Measurements from ENCODE around the gene NEGR1.

Gene NEGR1

GRCh38 chr1:71532343-71532742 lies 750.0 kb downstream of the NEGR1 start:
- no peak for DNase-seq

DNA sequence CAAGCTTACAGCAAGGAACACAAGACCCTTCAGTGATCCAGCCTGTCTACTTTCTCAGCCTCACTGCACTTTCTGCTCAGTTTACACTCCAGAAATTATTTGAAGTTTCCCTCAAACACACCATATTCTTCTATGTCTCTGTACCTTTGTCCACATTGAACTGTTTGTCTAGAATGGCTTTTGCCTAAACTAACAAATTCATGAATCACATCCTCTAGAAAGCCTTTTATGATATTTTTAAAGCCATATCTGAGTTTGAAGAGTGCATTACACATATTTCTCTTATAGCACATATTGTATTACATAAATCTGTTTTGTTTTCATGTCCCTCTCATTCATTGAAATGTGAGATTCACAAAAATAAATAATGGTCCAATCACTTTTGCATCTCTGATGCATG lies 755.5 kb downstream of the NEGR1 start:
- no peak for DNase-seq

DNA sequence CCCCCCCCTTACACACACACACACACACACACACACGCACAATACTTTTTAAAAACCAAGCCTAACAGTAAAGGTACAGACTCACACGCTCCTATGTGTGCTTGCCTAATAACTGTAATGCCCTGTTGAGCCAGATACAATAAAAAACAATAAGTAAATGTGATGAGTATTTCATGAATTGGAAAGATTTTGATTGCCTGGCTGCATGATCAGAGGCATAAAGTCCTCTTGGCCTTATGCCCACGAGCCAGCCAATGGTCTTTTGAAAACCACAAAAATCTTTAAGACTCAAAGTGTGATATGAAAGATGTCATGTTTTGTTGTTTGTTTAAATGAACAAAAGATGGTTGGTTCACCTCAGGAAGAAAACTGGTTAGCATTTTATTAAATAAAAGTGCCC lies 759.6 kb downstream of the NEGR1 start:
- no peak for DNase-seq

DNA sequence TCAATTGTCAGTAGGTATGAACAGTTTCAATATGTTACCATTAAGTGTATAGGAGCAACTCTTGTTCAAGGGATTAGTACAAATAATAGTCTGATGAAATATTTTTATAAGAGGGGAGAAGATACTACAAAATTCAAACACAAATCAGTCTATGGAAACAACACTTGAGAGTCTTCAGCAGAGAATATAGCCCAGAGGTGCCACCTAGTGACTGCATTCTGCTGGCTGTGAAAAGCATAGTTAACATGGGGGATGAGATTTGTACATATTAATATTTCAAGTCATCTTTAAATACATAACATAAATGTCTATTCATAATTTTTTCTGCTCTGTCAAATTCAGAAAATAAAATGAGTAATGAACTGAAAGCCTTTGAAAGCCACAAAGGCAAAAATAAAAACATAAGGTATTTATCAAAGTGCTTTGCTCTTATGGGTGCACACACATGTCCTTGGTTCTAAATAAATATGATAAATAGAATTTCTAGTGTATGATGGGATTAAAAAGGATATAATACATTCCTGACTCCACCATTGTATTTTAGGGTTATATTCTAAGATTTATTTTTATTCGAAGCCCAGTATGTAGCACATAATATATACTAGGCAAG lies 760.6 kb downstream of the NEGR1 start:
- no peak for DNase-seq

DNA sequence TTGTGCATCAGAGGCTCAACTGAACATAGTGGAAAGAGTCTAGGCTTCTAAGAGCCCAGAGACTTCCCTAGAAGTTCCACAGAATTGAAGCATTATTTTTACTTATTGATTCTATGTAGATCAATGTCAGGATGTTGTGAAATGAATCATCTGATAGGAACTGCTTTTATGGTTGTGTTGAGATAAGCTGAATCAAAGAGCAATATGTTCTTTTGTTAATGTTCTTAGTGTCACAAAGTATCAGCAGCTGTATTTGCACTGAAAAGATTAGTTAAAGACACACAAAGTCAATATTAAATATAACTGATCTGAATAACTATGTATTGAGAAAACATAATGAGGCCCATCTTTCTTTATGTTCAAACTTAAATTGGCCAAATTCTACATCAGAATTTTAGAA lies 770.8 kb downstream of the NEGR1 start:
- no peak for DNase-seq

DNA sequence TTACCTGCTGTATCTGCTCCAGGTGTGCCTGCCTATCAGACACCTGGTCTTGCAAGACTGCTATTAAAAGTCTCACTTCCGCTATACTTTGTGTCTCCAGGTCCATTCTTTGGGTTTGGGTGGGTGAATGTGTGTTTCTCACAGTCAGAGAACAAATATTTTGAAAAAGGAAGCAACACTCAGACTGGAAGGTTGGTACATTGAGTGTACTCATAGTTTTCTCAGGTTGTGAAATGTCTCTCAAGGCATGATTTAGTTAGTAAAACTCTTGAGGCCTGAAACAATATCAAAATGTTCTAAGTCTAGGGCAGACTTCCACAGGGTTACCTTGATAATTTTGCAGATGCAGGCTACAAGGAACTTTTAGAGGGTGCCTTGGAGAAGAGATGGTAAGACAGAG lies 771.6 kb downstream of the NEGR1 start:
- DNase-seq: no peak

GRCh38 chr1:71509051-71509595 lies 773.2 kb downstream of the NEGR1 start:
- DNase-seq: no peak

DNA sequence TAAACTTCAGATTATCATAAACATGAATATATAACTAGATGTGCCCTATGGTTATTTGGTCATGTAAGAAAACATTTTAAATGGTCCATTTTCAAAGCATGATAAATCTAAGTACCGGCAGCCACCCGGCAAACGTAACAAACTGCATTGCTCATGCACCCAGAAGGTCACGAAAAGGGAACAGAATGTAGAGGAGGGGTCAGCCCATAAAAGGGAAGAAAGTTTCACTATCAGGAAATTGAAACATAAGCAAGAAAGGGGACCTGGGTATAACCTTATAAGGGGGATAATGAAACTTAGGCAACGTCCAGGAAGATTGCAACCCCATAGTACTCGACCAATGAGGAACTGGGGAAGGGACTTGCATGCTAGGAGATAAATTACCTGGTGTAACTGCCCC lies 780.3 kb downstream of the NEGR1 start:
- no peak for DNase-seq

- DNase-seq: no peak
Observed at GRCh38 chr1:71498542-71498941, 783.8 kb downstream of the NEGR1 start.

DNA sequence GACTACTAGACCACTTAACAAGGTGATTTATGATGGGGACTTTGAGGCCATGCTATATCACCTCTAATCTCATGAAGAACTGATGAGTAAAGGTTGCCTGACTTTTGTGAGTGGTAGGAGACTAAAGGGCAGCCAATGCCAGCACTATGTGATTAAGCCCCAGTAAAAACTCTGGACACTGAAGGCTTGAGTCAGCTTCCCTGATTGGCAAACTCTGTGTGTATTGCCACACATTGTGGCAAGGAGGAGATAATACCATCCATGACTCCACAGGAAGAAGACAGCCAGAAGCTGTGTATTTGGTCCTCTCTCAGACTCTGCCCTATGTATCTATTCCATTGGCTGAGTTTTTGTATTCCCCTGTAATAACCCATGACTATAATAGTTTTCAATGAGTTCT lies 788.2 kb downstream of the NEGR1 start:
- no peak for DNase-seq

DNA sequence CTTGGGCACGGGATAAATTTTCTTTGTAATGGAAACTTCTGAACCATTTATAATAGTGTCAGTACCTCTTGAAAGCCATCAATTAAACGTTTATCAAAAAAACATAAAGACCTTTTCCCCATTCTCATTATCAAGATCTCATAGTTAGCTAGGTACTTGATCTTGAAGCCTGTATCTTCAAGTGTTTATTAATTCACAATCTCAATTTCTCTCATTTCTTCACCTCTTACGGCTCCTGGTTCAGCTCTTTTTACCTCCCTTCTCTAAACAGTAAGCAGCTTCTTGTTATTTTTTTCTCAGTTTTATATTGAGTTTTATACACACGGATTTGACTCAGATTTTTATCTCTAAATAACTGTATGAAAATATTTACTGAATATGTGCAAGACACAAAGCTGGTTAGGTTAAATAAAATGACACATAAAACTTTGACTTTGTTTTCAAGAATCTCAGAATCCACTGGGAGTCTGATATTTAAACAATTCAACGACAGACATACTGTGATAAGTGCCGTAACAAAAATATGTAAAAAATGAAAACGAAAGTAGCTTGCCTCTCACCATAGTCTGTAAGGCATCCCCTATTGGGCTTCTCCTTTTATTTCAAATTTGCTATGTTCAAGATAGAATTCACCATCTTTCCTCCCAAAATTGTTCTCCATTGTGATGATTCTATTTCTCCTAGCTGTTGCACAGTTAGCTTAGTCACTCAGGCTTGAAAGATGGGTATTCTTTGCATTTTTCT lies 789.9 kb downstream of the NEGR1 start:
- no peak for DNase-seq

DNA sequence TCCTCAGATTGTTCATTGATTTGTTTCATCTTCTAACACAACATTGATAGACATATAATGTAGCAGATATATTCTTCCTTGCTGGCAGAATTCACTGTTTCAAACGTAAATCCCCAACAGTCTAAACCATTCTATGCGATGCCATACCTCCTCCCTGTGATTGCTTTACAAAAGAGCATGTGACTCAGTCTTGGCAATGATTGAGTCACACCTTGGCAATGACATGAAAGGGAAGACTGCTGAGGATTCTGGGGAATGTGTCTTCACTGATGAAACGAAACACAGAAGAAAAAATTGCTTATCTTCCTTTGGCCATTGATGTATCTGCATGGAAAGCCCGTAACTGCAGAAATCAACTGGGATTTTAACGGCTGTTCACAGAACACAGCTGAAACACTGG lies 791.9 kb downstream of the NEGR1 start:
- DNase-seq: no peak

DNA sequence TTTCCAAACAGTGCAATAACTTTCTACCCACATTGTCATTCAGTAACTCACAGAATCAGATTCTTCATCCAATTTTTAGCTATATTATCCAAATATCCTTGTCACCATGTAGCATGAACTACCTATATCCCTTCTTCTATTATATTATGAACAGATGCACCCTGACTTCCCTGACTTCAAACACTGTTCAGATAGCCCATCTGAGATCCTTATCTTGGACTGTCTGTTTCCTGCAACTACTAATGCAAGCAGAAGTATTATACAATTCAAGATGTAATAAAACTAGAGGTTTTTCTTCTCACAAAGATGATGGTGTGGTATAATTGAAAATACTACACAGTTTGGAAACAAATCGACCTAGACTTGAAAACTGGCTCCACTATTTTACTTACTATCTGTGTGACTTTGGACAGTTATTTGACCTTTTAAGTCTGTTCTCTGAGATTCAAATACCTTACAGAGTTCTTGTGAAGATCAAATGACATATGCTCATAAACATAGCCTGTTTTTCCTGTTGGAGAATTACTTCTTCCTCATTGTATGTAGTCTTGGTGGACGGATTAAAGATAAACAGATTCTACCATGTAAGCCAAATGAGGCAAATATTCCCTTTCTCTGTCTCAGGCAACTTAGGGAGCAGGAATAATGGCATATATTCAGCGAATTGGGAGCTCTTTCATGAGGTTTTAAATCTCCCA lies 793.6 kb downstream of the NEGR1 start:
- no peak for DNase-seq

- no peak for DNase-seq
Observed at GRCh38 chr1:71473331-71473730, 809.0 kb downstream of the NEGR1 start.

GRCh38 chr1:71465093-71465492 lies 817.2 kb downstream of the NEGR1 start:
- no peak for DNase-seq

- DNase-seq: no peak
Observed at GRCh38 chr1:71464016-71464415, 818.3 kb downstream of the NEGR1 start.

DNA sequence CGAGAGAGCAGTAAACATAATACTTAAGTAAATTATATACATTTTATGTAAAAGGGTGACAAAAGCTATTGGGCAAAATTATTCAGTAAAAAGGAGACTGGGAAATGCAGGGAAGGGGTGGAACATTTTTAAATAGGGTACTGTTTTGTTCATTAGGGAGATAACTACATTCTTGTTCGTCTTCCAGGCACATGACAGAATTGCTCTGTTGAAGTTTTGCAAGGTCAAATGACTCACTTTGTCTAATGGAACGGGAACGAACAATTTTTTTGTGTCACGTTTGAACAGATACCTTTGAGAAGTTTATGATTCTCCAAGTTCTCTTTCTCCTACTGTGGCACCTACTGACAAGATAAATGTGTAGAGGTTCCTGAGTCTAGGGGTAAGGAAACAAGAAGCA lies 819.2 kb downstream of the NEGR1 start:
- DNase-seq: no peak

- no peak for DNase-seq
Observed at GRCh38 chr1:71462247-71462646, 820.1 kb downstream of the NEGR1 start.

DNA sequence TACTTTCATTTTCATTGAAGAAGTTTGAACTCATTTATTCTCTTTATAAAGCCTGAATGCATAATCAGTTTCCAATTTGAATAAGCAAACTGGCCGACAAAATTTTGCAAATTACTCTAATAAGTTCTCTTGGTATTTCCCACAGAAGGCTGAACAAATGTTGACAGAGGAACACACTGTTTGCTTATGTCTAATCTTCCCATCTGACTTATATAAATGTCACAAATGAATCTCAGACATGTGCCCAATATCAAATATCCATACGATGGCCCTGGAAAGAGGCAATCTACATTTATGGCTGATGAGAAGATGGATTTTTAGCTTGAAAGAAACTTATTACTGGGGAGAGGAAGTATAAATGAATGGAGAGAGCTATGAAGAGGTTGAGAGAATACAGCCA lies 820.9 kb downstream of the NEGR1 start:
- DNase-seq: no peak

- no peak for DNase-seq
Observed at GRCh38 chr1:71448444-71448843, 833.9 kb downstream of the NEGR1 start.

DNA sequence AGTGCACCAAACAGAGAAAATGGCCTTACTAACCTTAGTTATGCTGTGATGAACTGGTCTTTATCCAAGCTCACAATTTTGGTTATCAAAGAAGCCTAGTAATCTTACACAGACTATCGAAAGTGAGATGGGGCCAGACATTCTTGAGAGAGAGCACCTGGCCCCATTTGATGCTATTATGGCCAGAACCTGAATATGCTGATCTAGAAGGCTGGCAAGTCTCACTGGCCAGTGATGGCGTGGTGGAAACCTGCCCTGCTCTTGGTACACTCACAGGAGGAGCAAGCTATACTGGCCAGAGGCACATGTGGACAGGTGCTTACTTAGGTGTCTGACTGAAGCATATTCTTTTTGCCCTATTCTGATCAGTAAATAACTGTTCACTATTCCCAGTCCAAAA lies 843.7 kb downstream of the NEGR1 start:
- DNase-seq: no peak

DNA sequence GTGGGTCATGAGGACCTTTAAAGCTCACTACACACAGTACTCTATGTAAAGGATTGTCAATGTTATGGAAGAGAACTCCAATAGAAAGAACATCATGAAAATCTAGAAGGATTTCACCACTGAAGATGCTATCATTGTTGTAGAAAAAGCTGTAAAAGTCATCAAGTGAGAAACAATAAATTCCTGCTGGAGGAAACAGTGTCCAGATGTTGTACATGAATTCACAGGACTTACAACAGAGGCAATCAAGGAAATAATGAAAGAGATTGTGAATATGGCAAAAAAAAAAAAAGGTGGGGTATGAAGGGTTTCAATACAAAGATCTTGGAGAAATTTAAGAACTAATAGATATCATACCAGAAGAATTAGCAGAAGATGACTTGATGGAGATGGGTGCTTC lies 846.4 kb downstream of the NEGR1 start:
- DNase-seq: no peak

DNA sequence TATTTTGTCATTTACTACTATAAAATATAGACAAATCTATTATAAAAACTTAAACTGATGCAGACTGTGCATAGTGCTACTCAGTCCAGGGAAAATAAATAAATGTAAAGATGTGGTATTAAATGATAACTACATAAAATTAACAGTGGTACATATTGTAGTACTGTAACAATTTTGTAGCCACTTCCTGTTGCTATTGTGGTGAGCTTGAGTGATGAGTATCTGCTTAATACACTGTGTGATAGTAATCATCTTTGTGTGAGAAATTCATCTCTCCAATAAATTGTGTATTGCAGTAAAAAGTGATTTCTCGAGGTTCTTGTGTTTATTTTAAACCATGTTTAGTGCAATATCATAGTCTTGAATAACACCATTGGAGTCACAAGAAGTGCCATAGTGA lies 848.1 kb downstream of the NEGR1 start:
- no peak for DNase-seq

DNA sequence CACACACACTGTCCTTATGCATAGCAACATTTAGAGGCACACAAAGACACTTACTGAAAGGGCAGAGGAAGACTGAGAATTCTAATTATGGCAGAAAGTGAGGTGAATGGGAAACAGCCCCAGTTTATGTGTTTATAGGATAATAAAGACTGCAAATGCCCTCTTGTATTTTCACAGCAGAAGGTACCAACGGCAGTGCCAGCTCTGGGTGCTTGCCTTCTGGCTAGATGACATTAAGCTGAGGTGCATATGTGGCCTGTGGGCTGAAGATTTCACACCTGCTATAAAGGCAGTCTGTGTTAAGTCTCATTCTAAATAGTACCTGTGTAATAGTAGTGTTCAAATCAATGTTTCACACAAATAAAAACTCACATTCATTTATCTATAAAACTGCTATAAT lies 854.3 kb downstream of the NEGR1 start:
- no peak for DNase-seq

All from CD4-positive, alpha-beta T cell treated with Interleukin-21 for 1 hour (primary cell).